HS-27A (cell line): ENCODE results near the gene B4GALNT1.
"Not testable (repeated sequence)": the region's sequence is repeated elsewhere in the genome, so short reads cannot be mapped to it uniquely, and the experiment has no call there.

Source experiments
- DNase-seq: peaks from one replicate; pipeline ENCODE4 v3.0.0-alpha.2; 2012; ENCODE audit warnings: low read depth, missing footprints

B4GALNT1 gene

DNA sequence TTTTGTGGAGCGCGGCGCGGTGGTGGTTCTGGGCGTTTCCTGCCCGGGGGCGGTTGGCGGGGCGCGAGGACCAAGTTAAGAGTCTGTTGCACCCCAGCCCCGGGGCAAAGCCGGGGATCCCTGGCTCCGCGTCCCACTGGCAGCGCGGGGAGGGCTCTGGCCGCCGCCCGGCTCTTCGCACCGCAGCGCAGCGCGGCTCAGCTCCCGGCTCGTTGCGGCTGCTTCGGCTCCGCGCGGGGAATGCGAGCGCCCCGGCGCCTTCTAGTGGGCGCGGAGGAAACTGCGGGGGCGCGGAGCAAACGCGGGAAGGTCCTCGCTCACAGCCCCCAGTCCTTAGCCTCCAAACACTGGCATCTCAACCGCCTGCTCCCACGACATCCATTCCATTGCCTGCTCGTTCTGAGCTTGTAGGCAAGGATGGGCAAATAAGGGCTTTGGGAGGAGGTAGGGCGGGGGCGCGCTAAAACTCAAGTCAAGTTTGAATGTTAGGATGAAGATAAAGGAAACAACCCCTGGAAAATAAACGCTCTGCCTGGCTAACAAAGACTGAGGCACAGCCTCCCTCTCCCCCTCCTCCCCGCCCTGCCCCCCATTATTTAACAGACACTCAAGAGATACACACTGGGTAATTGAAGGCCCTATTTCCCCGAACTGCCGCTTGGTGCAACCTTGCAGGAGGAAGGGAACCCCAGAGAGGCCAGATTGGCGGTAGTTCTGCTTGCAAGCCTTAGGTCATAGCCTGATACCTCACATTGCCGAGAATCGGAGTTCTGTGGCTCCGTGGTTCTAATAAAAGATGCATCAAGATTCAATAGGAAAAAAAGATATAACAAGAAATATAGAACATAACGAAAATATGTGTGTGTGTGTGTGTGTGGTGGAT is at the start of gene B4GALNT1:
Gene B4GALNT1, minus strand, starts transcription at position 244 of the 883 bp plus-strand sequence. CDS start 1,069 bp downstream, outside the sequence.
- DNase-seq: no peak

DNA sequence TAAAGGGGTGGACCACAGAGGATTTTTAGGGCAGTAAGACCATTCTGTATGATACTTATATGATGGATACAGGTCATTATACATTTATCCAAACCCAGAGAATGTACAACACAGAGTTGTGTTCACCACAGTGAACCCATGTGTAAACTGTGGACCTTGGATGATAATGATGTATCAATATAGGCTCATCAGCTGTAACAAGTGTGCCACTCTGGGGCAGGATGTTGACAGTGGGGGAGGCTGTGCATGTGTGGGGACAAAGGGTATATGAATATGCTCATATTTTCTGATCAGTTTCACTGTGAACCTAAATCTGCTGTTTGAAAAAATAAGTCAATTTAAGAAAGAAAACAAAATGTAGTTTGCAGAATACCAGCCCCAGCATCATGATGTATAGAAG is 46.7 kb upstream of the B4GALNT1 start:
- DNase-seq: no peak

DNA sequence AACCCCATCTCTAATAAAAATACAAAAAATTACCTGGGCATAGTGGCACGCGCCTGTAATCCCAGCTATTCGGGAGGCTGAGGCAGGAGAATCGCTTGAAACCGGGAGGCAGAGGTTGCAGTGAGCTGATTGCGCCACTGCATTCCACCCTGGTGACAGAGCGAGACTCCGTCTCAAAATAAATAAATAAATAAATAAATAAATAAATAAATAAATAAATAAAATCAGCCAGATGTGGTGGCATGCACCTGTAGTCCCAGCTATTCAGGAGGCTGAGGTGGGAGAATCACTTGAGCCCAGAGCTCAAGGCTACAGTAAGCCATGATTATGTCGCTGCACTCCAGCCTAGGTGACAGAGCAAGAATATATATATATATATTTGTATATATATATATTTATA is 44.9 kb upstream of the B4GALNT1 start:
- not testable (repeated sequence) for DNase-seq

DNA sequence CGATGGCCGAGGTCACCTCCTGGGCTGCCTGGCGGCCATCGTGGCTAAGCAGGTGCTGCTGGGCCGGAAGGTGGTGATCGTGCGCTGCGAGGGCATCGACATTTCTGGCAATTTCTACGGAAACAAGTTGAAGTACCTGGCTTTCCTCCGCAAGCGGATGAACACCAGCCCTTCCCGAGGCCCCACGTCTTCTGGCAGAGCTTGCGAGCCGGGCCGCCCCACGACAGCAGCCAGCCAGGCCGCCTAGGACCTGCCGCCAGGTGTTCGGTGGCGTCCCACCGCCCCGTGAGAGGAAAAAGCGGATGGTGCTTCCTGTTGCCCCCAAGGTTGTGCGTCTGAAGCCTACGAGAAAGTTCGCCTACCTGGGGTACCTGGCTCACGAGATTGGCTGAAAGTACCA is 41.7 kb upstream of the B4GALNT1 start:
- no peak for DNase-seq

DNA sequence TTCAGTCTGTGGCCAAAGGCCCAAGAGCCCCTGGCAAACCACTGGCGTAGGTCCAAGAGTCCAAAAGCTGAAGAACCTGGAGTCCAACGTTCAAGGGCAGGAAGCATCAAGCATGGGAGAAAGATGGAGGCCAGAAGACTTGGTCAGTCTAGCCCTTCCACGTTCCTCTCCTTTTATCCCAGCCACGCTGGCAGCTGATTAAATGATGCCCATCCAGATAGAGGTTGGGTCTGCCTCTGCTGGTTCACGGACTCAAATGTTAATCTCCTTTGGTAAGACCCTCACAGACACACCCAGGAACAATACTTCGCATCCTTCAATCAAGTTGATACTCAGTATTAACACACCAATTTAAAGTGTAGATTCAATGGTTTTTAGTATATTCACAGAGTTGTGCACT is 39.8 kb upstream of the B4GALNT1 start:
- DNase-seq: no peak

DNA sequence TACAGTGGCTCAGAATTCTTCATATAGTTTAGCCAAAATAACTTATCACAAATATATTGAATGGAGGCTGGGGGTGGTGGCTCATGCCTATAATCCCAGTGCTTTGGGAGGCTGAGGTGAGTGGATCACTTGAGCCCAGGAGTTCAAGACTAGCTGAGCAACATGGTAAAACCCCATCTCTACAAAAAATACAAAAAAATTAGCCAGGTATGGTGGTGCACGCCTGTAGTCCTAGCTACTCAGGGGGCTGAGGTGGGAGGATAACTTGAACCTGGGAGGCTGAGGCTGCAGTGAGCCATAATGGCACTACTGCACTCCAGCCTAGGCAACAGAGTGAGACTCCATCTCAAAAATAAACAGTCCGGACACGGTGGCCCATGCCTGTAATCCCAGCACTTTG is 38.8 kb upstream of the B4GALNT1 start:
- DNase-seq: not testable (repeated sequence)

DNA sequence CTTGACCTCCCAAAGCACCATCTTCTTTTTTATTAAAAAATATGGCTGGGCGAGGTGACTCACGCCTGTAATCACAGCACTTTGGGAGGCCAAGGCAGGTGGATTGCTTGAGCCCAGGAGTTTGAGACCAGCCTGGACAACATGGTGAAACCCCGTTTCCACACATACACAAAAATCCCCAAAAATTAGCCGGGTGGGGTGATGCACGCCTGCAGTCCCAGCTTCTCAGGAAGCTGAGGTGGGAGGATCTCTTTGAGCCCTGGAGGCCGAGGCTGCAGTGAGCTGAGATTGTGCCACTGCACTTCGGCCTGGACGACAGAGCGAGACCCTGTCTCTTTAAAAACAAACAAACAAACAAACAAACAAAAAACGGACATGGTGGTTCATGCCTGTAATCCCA is 36.7 kb upstream of the B4GALNT1 start:
- DNase-seq: not testable (repeated sequence)

DNA sequence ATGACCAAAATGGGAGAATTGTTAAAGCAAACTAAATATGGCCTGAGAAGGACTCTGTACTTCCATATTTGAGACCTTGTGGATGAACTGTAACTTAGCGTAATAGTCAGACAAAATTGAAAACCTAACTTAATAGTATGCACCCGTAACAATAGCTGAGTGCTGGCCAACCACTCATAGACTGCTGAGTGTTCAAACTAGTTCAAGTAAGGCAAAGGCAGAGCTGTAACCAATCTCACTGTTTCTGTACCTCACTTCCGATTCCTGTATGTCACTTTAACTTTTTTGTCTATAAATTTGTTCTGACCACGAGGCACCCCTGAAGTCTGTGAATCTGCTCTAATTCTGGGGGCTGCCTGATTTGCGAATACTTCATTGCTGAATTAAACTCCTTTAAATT is 33.9 kb upstream of the B4GALNT1 start:
- DNase-seq: no peak

DNA sequence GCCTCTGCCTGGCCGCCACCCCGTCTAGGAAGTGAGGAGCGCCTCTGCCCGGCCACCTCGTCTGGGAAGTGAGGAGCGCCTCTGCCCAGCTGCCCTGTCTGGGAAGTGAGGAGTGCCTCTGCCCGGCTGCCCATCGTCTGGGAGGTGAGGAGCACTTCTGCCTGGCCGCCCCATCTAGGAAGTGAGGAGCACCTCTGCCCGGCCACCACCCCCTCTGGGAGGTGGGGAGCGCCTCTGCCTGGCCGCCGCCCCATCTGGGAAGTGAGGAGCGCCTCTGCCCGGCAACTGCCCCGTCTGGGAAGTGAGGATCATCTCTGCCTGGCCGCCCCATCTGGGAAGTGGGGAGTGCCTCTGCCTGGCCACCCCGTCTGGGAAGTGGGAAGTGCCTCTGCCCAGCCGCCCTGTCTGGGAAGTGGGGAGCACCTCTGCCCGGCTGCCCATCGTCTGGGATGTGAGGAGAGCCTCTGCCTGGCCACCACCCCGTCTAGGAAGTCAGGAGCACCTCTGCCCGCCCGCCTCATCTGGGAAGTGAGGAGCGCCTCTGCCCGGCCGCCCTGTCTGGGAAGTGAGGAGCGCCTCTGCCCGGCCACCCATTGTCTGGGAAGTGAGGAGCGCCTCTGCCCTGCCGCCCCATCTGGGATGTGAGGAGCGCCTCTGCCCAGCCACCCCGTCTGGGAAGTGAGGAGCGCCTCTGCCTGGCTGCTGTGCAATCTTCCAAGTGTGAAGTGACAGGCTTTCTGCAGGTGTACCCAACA is 32.2 kb upstream of the B4GALNT1 start:
- not testable (repeated sequence) for DNase-seq

DNA sequence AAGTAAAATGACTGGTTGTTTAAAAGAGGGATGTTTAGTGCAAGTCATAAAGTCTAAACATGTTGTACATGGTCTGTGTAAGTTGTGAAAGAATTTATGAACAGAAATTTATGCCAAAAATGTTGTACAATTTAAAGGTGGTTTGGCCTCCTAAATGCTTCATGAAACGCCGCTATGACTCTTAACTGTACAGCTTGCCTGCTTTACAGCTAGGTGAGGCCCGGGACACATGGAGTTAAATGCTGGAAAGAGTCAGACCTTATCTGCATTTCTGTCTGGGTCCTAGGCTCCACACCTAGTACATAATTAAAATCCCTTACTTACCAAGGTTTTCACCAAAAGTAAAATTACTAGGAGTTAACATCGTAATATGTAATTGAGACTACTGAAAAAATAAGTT is 28.4 kb upstream of the B4GALNT1 start:
- DNase-seq: no peak

DNA sequence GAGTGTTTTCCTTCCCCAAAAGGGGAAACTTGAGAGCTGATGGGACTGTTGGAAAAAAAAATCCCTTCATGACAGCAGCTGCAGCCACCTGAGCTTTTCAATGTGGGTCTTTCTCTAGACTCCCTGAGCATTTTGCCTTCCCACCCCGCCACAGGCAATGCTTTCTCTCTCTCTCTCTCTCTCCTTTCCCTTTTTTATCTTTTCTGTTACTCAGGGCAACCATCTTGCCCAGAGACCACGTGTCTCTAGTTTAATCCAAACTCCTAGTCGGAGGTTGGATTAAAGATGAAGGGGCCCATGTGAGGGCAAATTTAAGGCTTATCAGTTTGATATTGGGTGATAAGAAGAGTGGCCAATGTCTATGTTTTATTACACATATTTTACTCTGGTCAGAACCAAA is 25.9 kb upstream of the B4GALNT1 start:
- no peak for DNase-seq

DNA sequence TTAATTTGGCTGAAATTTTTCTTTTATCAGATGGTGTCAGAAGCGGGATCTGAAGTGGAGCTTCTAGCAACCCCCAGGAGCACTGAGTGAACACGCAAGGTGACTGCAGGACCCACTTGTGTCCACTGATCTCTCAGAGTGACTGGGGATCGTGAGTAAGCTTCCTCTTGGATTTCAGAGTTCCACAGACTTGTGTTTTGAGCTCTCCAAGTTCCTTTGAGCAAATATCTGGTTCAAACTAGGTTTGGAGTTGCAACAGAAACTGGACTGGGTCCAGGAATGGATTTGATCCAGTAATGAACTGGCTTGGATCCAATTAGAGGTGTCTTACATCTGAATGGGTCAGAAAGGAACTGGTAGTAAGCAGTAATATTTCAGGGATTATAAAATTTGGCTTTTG is 24.7 kb upstream of the B4GALNT1 start:
- DNase-seq: no peak

DNA sequence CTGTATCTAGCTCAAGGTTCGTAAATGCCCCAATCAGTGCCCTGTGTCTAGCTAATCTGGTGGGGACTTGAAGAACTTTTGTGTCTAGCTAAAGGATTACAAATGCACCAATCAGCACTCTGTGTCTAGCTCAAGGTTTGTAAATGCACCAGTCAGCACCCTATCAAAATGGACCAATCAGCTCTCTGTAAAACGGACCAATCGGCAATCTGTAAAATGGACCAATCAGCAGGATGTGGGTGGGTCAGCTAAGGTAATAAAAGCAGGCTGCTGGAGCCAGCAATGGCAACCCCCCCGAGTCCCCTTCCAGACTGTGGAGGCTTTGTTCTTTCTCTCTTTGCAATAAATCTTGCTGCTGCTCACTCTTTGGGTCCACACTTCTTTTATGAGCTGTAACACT is 23.4 kb upstream of the B4GALNT1 start:
- DNase-seq: not testable (repeated sequence)

DNA sequence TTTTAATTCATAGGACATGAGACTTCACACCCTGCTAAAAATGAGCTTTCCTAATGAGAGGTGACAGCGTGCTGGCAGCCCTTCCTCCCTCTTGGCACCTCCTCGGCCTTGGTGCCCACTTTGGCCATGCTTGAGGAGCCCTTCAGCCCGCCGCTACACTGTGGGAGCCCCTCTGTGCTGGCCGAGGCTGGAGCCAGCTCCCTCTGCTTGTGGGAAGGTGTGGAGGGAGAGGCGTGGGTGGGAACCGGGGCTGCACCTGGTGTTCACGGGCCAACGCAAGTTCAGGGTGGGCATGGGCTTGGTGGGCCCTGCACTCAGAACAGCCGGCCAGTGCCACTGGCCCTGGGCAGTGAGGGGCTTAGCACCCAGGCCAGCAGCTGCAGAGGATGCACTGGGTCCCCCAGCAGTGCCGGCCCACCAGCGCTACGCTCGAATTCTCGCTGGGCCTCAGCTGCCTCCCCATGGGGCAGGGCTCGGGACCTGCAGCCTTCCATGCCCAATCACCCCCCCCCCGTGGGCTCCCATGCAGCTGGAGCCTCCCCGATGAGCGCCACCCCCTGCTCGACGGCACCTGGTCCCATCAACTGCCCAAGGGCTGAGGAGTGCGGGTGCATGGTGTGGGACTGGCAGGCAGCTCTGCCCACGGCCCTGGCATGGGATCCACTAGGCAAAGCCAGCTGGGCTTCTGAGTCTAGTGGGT is 22.7 kb upstream of the B4GALNT1 start:
- DNase-seq: no peak

DNA sequence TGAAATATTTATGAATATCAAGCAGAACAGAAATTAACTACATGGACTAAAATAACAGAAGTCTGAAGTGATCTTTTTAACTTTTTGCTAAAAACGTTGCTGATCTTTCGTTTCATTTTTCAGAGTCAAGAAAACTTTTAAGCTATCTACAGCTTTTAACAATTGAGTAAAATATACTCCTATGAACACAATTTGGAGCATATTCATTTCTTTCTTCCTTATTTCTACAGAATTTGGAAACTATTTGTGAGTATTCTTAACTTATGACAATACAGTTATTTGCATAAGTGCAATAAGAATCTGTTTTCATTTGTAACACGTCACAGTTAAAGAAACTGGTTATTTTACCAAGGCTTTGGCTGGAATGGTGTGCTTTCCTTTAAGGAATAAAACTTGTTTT is 21.0 kb upstream of the B4GALNT1 start:
- no peak for DNase-seq

DNA sequence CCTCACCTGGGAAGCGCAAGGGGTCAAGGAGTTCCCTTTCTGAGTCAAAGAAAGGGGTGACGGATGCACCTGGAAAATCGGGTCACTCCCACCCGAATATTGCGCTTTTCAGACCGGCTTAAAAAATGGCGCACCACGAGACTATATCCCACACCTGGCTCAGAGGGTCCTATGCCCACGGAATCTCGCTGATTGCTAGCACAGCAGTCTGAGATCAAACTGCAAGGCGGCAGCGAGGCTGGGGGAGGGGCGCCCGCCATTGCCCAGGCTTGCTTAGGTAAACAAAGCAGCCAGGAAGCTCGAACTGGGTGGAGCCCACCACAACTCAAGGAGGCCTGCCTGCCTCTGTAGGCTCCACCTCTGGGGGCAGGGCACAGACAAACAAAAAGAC is 13.7 kb upstream of the B4GALNT1 start:
- DNase-seq: not testable (repeated sequence)

DNA sequence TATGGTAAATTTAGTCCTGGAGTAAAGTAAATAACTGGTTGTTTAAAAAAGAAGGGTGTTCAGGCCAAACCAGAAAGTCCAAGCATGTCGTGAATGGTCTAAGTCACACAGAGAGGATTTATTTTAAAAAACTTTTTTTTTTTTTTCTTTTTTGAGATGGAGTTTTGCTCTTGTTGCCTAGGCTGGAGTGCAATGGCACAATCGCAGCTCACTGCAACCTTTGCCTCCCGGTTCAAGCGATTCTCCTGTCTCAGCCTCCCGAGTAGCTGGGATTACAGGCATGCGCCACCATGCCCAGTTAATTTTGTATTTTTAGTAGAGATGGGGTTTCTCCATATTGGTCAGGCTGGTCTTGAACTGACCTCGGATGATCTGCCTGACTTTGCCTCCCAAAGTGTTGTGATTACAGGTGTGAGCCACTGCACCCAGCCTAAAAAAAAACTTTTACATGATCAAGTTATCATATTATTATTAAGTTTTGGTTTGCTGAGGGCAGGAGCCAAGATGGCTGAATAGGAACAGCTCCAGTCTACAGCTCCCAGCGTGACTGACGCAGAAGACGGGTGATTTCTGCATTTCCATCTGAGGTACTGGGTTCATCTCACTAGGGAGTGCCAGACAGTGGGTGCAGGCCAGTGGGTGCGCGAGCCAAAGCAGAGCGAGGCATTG is 13.1 kb upstream of the B4GALNT1 start:
- not testable (repeated sequence) for DNase-seq

DNA sequence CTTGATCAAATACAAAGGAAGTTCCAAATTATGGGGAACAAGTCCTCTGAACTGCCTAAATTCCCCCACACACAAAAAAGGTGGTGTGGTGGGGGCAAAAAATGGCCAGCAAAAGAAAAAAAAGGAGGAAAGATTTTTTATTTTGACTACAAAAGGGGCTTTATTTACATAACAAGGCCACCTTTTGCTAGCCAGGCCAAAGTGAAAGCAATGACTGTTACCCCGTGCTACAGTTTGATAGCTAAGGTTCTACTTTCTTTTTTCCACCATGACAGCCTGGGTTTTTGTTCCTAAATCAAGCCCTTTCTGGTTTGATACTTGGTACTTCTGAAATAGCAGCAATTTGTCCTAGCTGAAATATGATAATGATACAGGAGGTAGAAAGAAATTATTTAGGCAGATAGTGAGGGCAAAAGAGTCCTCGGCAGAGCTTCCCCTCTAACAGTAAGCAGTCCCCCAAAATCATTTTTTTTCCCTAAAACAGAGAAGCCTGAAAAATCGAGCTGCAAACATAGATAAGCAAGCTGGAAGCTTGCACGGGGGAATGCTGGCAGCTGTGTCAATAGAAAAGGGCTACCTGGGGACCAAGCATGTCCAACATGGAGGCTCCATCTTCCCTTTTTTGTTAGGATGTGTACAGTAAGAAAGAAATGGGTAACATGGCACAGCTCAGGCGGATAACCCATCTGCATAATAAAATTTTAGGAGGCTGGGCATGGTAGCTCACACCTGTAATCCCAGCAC is 8.9 kb upstream of the B4GALNT1 start:
- no peak for DNase-seq

DNA sequence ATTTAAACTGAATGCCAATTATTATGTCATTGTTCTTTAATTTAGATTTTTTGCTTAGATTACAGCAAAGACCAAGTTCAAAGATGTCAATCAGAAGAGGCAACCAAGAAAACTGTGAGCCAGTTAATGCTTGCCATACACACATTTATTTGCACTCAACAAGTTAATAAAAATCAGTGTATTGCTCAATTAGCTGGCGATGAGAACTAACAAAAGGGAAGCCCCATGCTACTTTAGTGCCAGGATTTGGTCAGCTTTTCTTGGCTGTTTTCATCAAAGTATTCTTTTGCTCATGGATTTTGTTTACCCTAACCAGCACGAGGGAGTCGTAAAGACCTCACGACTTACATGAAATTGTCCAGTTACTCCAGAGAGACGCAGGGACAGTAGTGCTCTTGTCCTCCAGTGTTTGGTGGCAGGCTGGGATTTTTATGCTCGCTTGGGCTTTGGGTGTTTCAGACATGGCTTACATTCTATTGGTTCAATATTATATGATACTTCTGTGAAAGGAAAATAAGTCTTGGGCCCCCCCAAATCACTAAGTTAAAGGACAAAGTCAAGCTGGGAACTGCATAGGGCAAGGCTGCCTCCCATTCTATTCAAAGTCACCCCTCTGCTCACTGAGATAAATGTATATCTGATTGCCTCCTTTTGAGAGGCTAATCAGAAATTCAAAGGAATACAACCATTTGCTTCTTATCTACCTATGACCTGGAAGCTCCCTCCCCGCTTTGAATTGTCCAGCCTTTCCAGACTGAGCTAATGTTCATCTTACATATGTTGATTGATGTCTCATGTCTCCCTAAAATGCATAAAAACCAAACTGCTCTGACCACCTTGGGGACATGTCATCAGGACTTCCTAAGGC is 7.4 kb upstream of the B4GALNT1 start:
- DNase-seq: no peak

DNA sequence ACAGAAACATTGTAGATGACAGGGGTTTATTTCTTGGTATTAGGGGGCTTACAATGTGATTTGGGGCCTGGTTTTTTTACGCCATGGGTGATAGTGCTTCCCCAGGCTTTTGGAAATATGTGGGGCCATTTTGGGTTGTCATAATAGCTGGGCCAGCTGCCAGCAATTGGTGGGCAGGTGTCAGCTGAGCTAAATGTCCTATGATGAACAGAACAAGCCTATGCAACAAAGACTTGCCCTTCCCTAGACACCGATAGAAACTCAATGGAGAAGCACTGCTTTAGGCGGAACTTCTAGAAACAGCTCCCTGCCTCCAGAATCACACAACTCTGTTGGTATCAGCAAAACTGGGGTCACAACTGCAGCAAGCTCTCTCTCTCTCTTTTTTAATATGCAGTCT is 5.1 kb upstream of the B4GALNT1 start:
- DNase-seq: no peak
